ENCODE results near the gene GRIK1.

The GRIK1 gene

GRCh38 chr21:29829564-29830275, 110.1 kb downstream of the GRIK1 start:
- no peak for DNase-seq (ENCODE audit: low read depth in 2 of 2)

GRCh38 chr21:29827647-29828046, 112.1 kb downstream of the GRIK1 start:
- DNase-seq (ENCODE audit: low read depth in 2 of 2): no peak

- DNase-seq (ENCODE audit: low read depth in 2 of 2): no peak
These were observed 112.6 kb downstream of the GRIK1 start for GRCh38 chr21:29827236-29827635.

- no peak for DNase-seq (ENCODE audit: low read depth in 2 of 2)
These were observed 113.4 kb downstream of the GRIK1 start for GRCh38 chr21:29826386-29826785.

GRCh38 chr21:29825936-29826335, 113.9 kb downstream of the GRIK1 start:
- no peak for DNase-seq (ENCODE audit: low read depth in 2 of 2)

- no peak for DNase-seq (ENCODE audit: low read depth in 2 of 2)
These were observed 114.5 kb downstream of the GRIK1 start for GRCh38 chr21:29825345-29825744.

- no peak for DNase-seq (ENCODE audit: low read depth in 2 of 2)
These were observed 117.7 kb downstream of the GRIK1 start for GRCh38 chr21:29822064-29822463.

- DNase-seq (ENCODE audit: low read depth in 2 of 2): no peak
These were observed 118.6 kb downstream of the GRIK1 start for GRCh38 chr21:29821230-29821629.

- no peak for DNase-seq (ENCODE audit: low read depth in 2 of 2)
These were observed 120.0 kb downstream of the GRIK1 start for GRCh38 chr21:29819675-29820326.

- DNase-seq (ENCODE audit: low read depth in 2 of 2): no peak
These were observed 121.3 kb downstream of the GRIK1 start for GRCh38 chr21:29818383-29818921.

GRCh38 chr21:29817450-29817849, 122.3 kb downstream of the GRIK1 start:
- DNase-seq (ENCODE audit: low read depth in 2 of 2): no peak

GRCh38 chr21:29812947-29813346, 126.8 kb downstream of the GRIK1 start:
- DNase-seq (ENCODE audit: low read depth in 2 of 2): no peak

- no peak for DNase-seq (ENCODE audit: low read depth in 2 of 2)
These were observed 128.9 kb downstream of the GRIK1 start for GRCh38 chr21:29810871-29811270.

- DNase-seq (ENCODE audit: low read depth in 2 of 2): no peak
These were observed 131.6 kb downstream of the GRIK1 start for GRCh38 chr21:29808153-29808552.

- DNase-seq (ENCODE audit: low read depth in 2 of 2): no peak
These were observed 134.7 kb downstream of the GRIK1 start for GRCh38 chr21:29805105-29805504.

GRCh38 chr21:29803191-29803590, 136.6 kb downstream of the GRIK1 start:
- DNase-seq (ENCODE audit: low read depth in 2 of 2): no peak

GRCh38 chr21:29801122-29801521, 138.7 kb downstream of the GRIK1 start:
- DNase-seq (ENCODE audit: low read depth in 2 of 2): no peak

- no peak for DNase-seq (ENCODE audit: low read depth in 2 of 2)
These were observed 139.7 kb downstream of the GRIK1 start for GRCh38 chr21:29800056-29800455.

GRCh38 chr21:29798840-29799239, 141.0 kb downstream of the GRIK1 start:
- no peak for DNase-seq (ENCODE audit: low read depth in 2 of 2)

- no peak for DNase-seq (ENCODE audit: low read depth in 2 of 2)
These were observed 142.6 kb downstream of the GRIK1 start for GRCh38 chr21:29797155-29797554.

- DNase-seq (ENCODE audit: low read depth in 2 of 2): no peak
These were observed 146.1 kb downstream of the GRIK1 start for GRCh38 chr21:29793712-29794111.

GRCh38 chr21:29789393-29789792, 150.4 kb downstream of the GRIK1 start:
- no peak for DNase-seq (ENCODE audit: low read depth in 2 of 2)

- no peak for DNase-seq (ENCODE audit: low read depth in 2 of 2)
These were observed 151.0 kb downstream of the GRIK1 start for GRCh38 chr21:29788752-29789151.
